ENCODE results near the gene VSX1.
A peak's percentile ranks its signal among the peaks of the same experiment; 100 is the strongest.

Gene VSX1

DNA sequence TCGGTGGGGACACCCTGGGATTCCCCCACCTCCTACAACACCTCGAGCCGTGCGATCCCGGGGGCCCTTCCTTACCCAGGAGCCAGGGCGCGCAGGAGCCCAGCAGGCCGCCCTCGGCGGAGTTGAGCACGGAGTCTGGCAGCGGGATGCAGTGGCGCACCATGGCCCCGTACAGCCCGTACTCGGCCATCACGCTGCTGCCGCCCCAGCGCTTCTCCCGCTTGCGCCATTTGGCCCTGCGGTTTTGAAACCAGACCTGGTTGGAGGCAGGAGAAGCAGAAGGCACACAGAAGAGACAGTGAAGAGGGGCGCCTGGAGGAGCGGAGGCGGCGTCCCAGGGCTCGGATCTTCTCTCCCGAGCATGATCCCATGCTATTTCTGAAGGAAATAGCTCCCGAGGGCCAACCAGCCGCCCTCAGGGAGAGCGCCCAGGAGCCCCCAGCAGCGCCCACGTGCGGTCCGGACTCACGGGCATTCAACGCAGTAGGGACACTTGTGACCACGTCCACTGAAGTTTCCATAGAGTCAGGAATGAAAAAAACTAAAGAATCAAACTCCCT is 4.3 kb downstream of the VSX1 start:
- Histone ChIP-seq H3K9me3 (ENCODE audit: control insufficient read depth in 1 of 2, low read length in 2 of 2) (no peaks in the 10 kb centered on the region), H3K36me3 (ENCODE audit: control insufficient read depth in 1 of 2, insufficient read depth in 2 of 2, low read length in 2 of 2) (no peaks in the 10 kb centered on the region), H3K27me3 (ENCODE audit: control insufficient read depth in 1 of 2, insufficient read depth in 2 of 2, low read length in 2 of 2) (peaks cover 48% of the 10 kb centered on the region in 2 donors), H3K27ac (ENCODE audit: low read depth, low read length) (no peak overlapping the region), H3K4me1 (ENCODE audit: control insufficient read depth in 1 of 2, insufficient read depth in 2 of 2, low read length in 2 of 2) (peaks cover 23 to 24% of the 10 kb centered on the region in 2 donors), H3K9ac (ENCODE audit: low read depth in 1 of 2, low read length in 2 of 2) (no peak overlapping the region), H3K4me3 (ENCODE audit: low read depth in 1 of 2, low read length in 2 of 2) (peak overlapping the region; percentile 34 to 50)

DNA sequence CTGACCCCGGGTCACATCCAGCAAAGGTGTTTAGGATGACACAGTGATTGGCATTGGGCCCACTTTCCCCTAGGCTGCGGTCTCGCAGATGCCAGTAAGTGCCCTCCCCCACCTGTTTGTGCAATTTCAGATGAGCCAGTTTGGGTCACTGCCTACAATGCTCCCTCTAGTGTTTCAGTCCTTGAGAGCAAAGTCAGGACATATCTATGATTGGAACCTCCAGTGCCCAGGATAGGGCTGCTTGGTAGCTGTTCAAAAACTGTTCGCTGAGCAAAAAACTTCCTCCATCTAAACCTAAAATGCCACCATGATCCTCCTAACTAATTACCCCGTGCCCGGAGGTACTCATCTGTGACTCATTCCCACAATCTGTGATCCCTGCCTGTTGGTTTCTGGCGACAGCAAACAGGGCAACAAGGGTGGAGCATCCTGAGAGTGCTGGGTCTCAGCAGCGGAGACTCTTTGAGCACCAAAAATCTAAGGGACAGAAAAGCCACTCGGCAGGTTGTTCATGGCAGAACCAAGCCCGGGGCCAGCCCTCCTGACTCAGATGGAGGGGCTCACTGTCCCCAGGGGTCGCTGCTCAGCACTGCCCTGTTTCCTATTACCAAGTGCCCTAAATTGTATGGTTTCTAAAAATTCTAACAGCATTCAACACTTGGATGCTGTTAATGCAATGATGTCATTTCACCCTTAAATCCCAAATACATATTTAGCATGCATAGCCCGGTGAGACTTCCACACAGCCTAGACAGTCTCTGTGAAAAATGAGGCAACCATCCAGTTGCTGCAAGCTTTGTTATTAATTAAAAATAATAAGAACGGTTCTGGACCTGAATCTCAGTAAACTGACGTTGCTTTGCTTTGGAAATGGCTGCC is 5.0 kb downstream of the VSX1 start:
- Histone ChIP-seq H3K9me3 (ENCODE audit: control insufficient read depth in 1 of 2, low read length in 2 of 2) (no peaks in the 10 kb centered on the region), H3K27ac (ENCODE audit: low read depth, low read length) (no peak overlapping the region), H3K27me3 (ENCODE audit: control insufficient read depth in 1 of 2, insufficient read depth in 2 of 2, low read length in 2 of 2) (peaks cover 49% of the 10 kb centered on the region in 2 donors), H3K9ac (ENCODE audit: low read depth in 1 of 2, low read length in 2 of 2) (no peak overlapping the region), H3K4me3 (ENCODE audit: low read depth in 1 of 2, low read length in 2 of 2) (peak overlapping the region in 1 of 2 donors; percentile 50), H3K36me3 (ENCODE audit: control insufficient read depth in 1 of 2, insufficient read depth in 2 of 2, low read length in 2 of 2) (no peaks in the 10 kb centered on the region), H3K4me1 (ENCODE audit: control insufficient read depth in 1 of 2, insufficient read depth in 2 of 2, low read length in 2 of 2) (peaks cover 23 to 24% of the 10 kb centered on the region in 2 donors)

DNA sequence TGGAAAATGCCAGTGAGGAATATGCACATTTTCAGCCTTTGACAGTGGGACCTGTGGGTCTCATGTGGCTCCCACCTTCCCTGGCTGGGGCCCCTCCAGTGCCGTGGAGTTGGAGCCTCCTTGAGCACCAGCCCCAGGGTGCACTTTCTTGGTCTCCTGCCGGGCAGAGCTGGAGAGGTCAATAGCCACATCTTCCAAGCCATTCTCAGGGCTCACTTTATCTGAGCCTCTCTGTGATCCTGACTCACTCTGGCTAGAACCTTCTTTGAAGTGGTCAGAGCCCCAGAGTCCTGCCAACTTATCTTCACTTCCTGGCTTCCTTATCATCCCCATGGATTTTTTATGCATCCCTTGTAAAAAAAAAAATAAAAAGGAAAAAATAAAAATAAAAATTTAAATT is 5.7 kb downstream of the VSX1 start:
- H3K9me3 ChIP-seq (ENCODE audit: control insufficient read depth in 1 of 2, low read length in 2 of 2) = no peaks in the 10 kb centered on the region
- no peaks in the 10 kb centered on the region for H3K36me3 ChIP-seq (ENCODE audit: control insufficient read depth in 1 of 2, insufficient read depth in 2 of 2, low read length in 2 of 2)
- H3K9ac ChIP-seq (ENCODE audit: low read depth in 1 of 2, low read length in 2 of 2) = no peak overlapping the region
- peaks cover 22 to 23% of the 10 kb centered on the region in 2 donors for H3K4me1 ChIP-seq (ENCODE audit: control insufficient read depth in 1 of 2, insufficient read depth in 2 of 2, low read length in 2 of 2)
- H3K27ac ChIP-seq (ENCODE audit: low read depth, low read length) = no peak overlapping the region
- H3K27me3 ChIP-seq (ENCODE audit: control insufficient read depth in 1 of 2, insufficient read depth in 2 of 2, low read length in 2 of 2) = peaks cover 49 to 52% of the 10 kb centered on the region in 2 donors
- H3K4me3 ChIP-seq (ENCODE audit: low read depth in 1 of 2, low read length in 2 of 2) = no peak overlapping the region

DNA sequence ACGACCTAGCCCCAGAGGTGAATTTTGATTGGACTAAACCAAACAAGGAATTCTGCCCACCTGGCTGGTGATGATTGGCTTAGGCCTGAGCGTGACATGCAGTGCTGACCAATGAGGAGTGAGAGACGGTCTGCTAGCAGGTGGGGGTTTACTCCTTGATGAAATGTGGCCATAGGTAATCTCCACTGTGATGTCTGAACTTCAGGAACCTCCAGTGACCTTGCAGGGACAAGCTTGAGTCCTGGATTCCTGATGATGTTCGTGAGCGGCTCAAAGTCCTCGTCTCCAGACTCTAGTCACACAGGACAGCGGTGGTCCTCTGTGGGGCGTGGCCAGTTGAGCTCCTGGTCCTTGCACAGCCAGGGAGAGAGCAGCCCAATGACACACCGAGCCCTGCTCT is 8.4 kb downstream of the VSX1 start:
- H3K4me3 ChIP-seq (ENCODE audit: low read depth in 1 of 2, low read length in 2 of 2) = no peak overlapping the region
- no peak overlapping the region for H3K9ac ChIP-seq (ENCODE audit: low read depth in 1 of 2, low read length in 2 of 2)
- H3K9me3 ChIP-seq (ENCODE audit: control insufficient read depth in 1 of 2, low read length in 2 of 2) = no peaks in the 10 kb centered on the region
- H3K36me3 ChIP-seq (ENCODE audit: control insufficient read depth in 1 of 2, insufficient read depth in 2 of 2, low read length in 2 of 2) = no peaks in the 10 kb centered on the region
- H3K27me3 ChIP-seq (ENCODE audit: control insufficient read depth in 1 of 2, insufficient read depth in 2 of 2, low read length in 2 of 2) = peaks cover 27 to 44% of the 10 kb centered on the region in 2 donors
- H3K27ac ChIP-seq (ENCODE audit: low read depth, low read length) = no peak overlapping the region
- peaks cover 11 to 12% of the 10 kb centered on the region in 2 donors for H3K4me1 ChIP-seq (ENCODE audit: control insufficient read depth in 1 of 2, insufficient read depth in 2 of 2, low read length in 2 of 2)

DNA sequence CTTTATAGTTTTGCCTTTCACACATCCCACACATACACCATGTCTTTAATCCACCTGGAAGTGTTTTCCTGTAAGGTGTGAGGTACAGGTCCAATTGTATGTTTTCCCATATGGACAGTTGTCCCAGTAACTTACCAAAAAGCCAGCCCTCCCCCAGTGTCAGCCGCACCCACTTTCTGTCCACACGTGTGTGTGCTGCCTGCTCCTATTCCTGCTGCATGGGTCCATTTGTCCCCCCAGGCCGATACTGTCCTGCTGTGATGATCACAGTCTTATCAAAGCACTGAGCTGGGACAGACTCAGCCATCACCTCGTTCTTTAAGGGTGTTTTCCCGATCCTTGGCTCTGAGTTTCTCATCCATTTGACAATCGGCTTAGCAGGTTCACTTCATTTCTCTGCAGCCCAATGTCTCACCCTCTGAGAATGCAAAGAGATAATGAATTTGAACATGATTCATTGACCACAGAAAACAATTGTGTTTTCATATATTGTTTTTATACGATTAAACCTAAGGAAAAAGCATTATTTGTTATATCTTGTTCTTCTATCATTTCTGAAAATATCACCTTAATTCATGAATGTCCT is 9.6 kb downstream of the VSX1 start:
- Histone ChIP-seq H3K4me3 (ENCODE audit: low read depth in 1 of 2, low read length in 2 of 2) (no peak overlapping the region), H3K36me3 (ENCODE audit: control insufficient read depth in 1 of 2, insufficient read depth in 2 of 2, low read length in 2 of 2) (no peaks in the 10 kb centered on the region), H3K4me1 (ENCODE audit: control insufficient read depth in 1 of 2, insufficient read depth in 2 of 2, low read length in 2 of 2) (peaks cover 8% of the 10 kb centered on the region in 2 donors), H3K9ac (ENCODE audit: low read depth in 1 of 2, low read length in 2 of 2) (no peak overlapping the region), H3K9me3 (ENCODE audit: control insufficient read depth in 1 of 2, low read length in 2 of 2) (no peaks in the 10 kb centered on the region), H3K27ac (ENCODE audit: low read depth, low read length) (no peak overlapping the region), H3K27me3 (ENCODE audit: control insufficient read depth in 1 of 2, insufficient read depth in 2 of 2, low read length in 2 of 2) (peaks cover 24 to 37% of the 10 kb centered on the region in 2 donors)

- Histone ChIP-seq H3K27me3 (ENCODE audit: control insufficient read depth in 1 of 2, insufficient read depth in 2 of 2, low read length in 2 of 2) (peaks cover 24 to 32% of the 10 kb centered on the region in 2 donors), H3K27ac (ENCODE audit: low read depth, low read length) (no peak overlapping the region), H3K9me3 (ENCODE audit: control insufficient read depth in 1 of 2, low read length in 2 of 2) (no peaks in the 10 kb centered on the region)
These were observed 10.2 kb downstream of the VSX1 start for GRCh38 chr20:25071734-25072133.

DNA sequence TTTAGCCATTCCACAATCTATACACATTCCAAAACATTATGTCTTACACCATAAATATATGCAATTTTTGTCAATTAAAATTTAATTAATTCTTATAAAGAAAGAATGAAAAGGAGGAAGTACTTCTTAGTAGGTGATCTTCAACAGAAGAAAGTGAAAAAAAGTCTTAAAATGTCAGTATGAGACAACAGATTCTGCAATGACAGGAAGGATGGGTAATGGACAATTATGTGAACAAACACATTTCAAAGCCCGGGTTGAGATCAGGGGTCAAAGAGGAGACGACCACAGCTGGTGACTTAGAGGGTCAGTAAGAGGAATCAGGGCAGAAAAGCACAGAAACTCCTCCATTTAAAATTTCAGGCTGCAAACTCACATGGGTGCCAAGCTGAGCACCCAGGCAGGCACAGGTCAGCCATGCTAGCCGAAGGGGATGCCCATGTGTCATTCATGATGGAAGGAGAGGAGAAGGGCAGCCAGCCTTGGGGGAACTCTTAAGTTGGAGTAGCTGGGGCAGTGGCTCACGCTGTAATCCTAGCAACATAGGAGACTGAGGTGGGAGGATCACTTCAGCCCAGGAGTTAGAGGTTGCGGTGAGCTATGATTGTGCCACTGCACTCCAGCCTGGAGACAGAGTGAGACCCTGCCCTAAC is 11.0 kb downstream of the VSX1 start:
- peaks cover 2 to 6% of the 10 kb centered on the region in 2 donors for H3K4me1 ChIP-seq (ENCODE audit: control insufficient read depth in 1 of 2, insufficient read depth in 2 of 2, low read length in 2 of 2)
- H3K27me3 ChIP-seq (ENCODE audit: control insufficient read depth in 1 of 2, insufficient read depth in 2 of 2, low read length in 2 of 2) = peaks cover 24 to 32% of the 10 kb centered on the region in 2 donors
- no peak overlapping the region for H3K4me3 ChIP-seq (ENCODE audit: low read depth in 1 of 2, low read length in 2 of 2)
- no peak overlapping the region for H3K27ac ChIP-seq (ENCODE audit: low read depth, low read length)
- H3K9ac ChIP-seq (ENCODE audit: low read depth in 1 of 2, low read length in 2 of 2) = no peak overlapping the region
- H3K36me3 ChIP-seq (ENCODE audit: control insufficient read depth in 1 of 2, insufficient read depth in 2 of 2, low read length in 2 of 2) = no peaks in the 10 kb centered on the region
- no peaks in the 10 kb centered on the region for H3K9me3 ChIP-seq (ENCODE audit: control insufficient read depth in 1 of 2, low read length in 2 of 2)

More at GRCh38 chr20:25071734-25072133, 10.2 kb downstream of the VSX1 start:
- Histone ChIP-seq H3K4me3 (ENCODE audit: low read depth in 1 of 2, low read length in 2 of 2) (no peak overlapping the region), H3K36me3 (ENCODE audit: control insufficient read depth in 1 of 2, insufficient read depth in 2 of 2, low read length in 2 of 2) (no peaks in the 10 kb centered on the region), H3K4me1 (ENCODE audit: control insufficient read depth in 1 of 2, insufficient read depth in 2 of 2, low read length in 2 of 2) (peaks cover 2% of the 10 kb centered on the region in 2 donors), H3K9ac (ENCODE audit: low read depth in 1 of 2, low read length in 2 of 2) (no peak overlapping the region)

DNA sequence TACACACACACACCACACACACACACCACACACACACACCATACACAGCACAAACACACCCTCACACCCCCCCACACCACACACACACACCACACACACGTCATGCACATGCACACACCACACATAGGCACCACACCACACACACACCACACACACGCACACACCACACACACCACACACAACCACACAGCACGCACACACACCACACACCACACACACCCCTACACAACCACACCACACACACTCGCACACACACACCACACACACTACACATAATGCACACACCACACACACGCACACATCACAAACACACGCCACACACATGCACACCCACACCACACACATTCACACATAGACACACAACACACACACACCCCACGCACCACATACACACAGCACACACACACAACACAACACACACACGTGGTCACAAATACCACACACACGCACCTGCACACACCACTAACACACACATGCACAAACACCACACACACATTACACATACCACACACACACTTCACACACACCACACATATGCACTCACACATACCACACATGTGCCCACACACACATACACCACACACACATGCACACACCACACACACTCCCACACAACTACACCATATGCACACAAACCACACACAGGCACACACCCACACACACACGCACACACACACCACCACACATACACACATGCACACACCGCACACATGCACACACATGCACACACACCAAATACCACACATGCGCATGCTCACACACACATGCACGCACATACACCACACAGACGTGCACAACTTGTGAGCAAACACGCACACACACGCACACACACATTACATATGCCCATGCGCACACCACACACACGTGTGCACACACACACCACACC is 14.6 kb downstream of the VSX1 start:
- Histone ChIP-seq H3K27ac (ENCODE audit: low read depth, low read length) (no peak overlapping the region), H3K36me3 (ENCODE audit: control insufficient read depth in 1 of 2, insufficient read depth in 2 of 2, low read length in 2 of 2) (no peaks in the 10 kb centered on the region), H3K4me1 (ENCODE audit: control insufficient read depth in 1 of 2, insufficient read depth in 2 of 2, low read length in 2 of 2) (peaks cover 16 to 17% of the 10 kb centered on the region in 2 donors), H3K9ac (ENCODE audit: low read depth in 1 of 2, low read length in 2 of 2) (no peak overlapping the region), H3K9me3 (ENCODE audit: control insufficient read depth in 1 of 2, low read length in 2 of 2) (no peaks in the 10 kb centered on the region), H3K27me3 (ENCODE audit: control insufficient read depth in 1 of 2, insufficient read depth in 2 of 2, low read length in 2 of 2) (peaks cover 14 to 24% of the 10 kb centered on the region in 2 donors), H3K4me3 (ENCODE audit: low read depth in 1 of 2, low read length in 2 of 2) (no peak overlapping the region)

GRCh38 chr20:25066386-25066785 is 15.6 kb downstream of the VSX1 start:
- Histone ChIP-seq H3K9ac (ENCODE audit: low read depth in 1 of 2, low read length in 2 of 2) (no peak overlapping the region), H3K4me1 (ENCODE audit: control insufficient read depth in 1 of 2, insufficient read depth in 2 of 2, low read length in 2 of 2) (peaks cover 18 to 21% of the 10 kb centered on the region in 2 donors), H3K9me3 (ENCODE audit: control insufficient read depth in 1 of 2, low read length in 2 of 2) (no peaks in the 10 kb centered on the region), H3K36me3 (ENCODE audit: control insufficient read depth in 1 of 2, insufficient read depth in 2 of 2, low read length in 2 of 2) (no peaks in the 10 kb centered on the region), H3K27me3 (ENCODE audit: control insufficient read depth in 1 of 2, insufficient read depth in 2 of 2, low read length in 2 of 2) (peaks cover 5 to 15% of the 10 kb centered on the region in 2 donors), H3K27ac (ENCODE audit: low read depth, low read length) (no peak overlapping the region), H3K4me3 (ENCODE audit: low read depth in 1 of 2, low read length in 2 of 2) (no peak overlapping the region)
